ENCODE data around the gene RAB35.

DNA sequence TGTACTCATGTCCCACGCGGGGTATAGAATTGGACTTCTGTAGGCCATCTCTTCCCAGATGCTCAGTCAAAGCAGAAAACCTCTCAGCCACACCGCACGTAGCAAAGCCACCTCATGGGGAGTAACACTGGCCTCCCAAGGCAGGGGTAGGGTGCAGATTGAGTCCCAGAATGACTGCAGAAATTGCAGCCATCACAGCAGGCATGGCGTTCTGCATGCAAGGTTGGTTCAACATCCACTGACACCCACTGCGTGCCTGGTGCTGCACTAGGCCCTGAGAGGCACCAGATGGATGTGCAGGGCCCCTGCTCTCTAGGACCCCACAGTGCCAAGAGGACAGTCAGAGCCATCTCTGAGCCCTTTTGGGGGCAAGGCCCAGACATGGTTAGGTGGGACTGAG is 39.9 kb downstream of the RAB35 start:
- no peak for TF ChIP-seq POLR2A (IDR thresholded peaks at IDR 0.05)
- TF ChIP-seq, protein P1, sequence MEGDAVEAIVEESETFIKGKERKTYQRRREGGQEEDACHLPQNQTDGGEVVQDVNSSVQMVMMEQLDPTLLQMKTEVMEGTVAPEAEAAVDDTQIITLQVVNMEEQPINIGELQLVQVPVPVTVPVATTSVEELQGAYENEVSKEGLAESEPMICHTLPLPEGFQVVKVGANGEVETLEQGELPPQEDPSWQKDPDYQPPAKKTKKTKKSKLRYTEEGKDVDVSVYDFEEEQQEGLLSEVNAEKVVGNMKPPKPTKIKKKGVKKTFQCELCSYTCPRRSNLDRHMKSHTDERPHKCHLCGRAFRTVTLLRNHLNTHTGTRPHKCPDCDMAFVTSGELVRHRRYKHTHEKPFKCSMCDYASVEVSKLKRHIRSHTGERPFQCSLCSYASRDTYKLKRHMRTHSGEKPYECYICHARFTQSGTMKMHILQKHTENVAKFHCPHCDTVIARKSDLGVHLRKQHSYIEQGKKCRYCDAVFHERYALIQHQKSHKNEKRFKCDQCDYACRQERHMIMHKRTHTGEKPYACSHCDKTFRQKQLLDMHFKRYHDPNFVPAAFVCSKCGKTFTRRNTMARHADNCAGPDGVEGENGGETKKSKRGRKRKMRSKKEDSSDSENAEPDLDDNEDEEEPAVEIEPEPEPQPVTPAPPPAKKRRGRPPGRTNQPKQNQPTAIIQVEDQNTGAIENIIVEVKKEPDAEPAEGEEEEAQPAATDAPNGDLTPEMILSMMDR (IDR thresholded peaks at IDR 0.05): no peak
